Stimulated activated CD8-positive, alpha-beta memory T cell treated with anti-CD3 and anti-CD28 coated beads, Interleukin-4, amount 100 ng/mL, for 4 hours (primary cell): ENCODE measurements around the gene PIGU.
"Not testable (repeated sequence)": the region's sequence is repeated elsewhere in the genome, so short reads cannot be mapped to it uniquely, and the experiment has no call there.

Source experiments
- DNase-seq, 2 donors: peaks; one replicate each; pipeline ENCODE4 v3.0.0-alpha.2; 2020; ENCODE audit warnings: low read depth in 2 of 2, low spot score in 1 of 2

The PIGU gene

GRCh38 chr20:34516247-34517113 is 160.4 kb downstream of the PIGU start, which contains the start of gene DYNLRB1:
TSS of gene DYNLRB1 (plus strand) at chr20:34516422. CDS start at chr20:34516459, 37 bp downstream.
- peak; percentile 89 for DNase-seq

DNA sequence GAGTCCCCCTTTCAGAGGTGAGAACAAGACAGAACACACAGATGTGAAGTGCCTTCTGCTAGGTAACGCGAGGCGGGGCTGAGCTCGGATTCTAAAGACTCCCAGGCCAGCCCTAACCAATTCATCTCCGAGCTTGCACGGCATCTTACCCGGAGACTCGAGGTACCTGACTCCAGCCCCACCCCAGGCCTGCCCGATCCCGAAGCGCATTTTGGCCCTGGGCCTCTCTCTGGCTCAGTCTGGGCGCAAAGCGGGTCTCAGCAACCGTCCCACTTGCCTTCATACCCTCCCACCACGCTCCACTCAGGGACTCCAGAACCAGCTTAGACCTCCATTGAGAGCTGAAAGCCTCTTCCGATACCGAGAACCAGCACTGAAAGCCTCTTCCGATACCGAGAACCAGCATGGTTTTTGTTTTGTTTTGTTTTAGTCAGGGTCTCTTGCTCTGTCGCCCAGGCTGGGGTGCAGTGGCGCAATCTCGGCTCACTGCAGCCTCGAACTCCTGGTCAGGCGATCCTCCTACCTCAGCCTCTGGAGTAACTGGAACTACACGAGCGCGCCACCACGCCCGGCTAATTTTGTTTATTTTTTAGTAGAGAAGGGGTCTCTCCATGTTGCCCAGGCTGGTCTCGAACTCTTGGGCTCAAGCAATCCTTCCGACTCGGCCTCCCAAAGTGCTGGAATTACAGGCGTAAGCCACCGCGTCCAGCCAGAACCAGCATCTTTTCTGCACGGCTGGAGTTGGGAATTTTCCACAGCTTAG is 161.2 kb downstream of the PIGU start:
- peak in 1 of 2 donors; percentile 39 for DNase-seq

- no peak for DNase-seq
Observed at GRCh38 chr20:34514897-34515483, 161.9 kb downstream of the PIGU start.

- not testable (repeated sequence) for DNase-seq
Observed at GRCh38 chr20:34514034-34514433, 162.9 kb downstream of the PIGU start.

DNA sequence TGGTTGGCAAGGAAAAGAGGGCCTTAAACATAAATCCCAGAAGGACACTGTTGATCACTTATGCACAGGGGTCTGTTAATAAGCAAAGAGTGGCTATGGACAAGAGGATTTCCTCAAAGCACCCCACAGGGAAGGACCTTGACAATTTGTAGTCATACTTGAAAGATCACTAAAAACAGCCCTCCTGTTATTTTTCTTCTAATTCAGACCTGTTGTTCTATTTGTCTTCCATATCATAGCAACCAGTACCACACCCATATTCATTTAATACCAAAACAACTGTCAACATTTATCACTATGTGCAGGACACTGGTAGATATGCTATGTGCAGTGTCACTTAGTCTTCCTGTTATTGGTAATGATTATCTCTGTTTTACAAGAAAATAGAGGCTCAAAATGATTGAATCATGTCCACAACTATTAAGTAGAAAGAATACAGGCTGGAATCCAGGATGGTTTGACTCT is 163.9 kb downstream of the PIGU start:
- no peak for DNase-seq

- no peak for DNase-seq
Observed at GRCh38 chr20:34512266-34512954, 164.5 kb downstream of the PIGU start.

- DNase-seq: no peak
Observed at GRCh38 chr20:34511891-34512265, 165.0 kb downstream of the PIGU start.

GRCh38 chr20:34510575-34510974 is 166.3 kb downstream of the PIGU start:
- no peak for DNase-seq
